Suprapubic skin (tissue), 4 donors: ENCODE data around the gene FYN. TPM values are rescaled to one million over a fixed set of nuclear protein-coding genes. Genes with fewer than 3 reads are reported as not detected.

ENCODE experiments used
- DNase-seq, 2 donors: peaks; one replicate each; pipeline ENCODE4 v3.0.0-alpha.2; 2019; ENCODE audit warnings: low spot score in 2 of 2
- H3K27ac ChIP-seq: fragments of 200-600 bp; sonication (generic); one replicate; pipeline ENCODE4 v1.5.1; 2019
- H3K27me3 ChIP-seq: fragments of 200-600 bp; sonication (generic); one replicate; pipeline ENCODE4 v1.5.1; 2019
- H3K36me3 ChIP-seq: fragments of 200-600 bp; sonication (generic); one replicate; pipeline ENCODE4 v1.5.1; 2019
- H3K4me1 ChIP-seq: fragments of 200-600 bp; sonication (generic); one replicate; pipeline ENCODE4 v1.5.1; 2019
- H3K4me3 ChIP-seq: fragments of 200-600 bp; sonication (generic); one replicate; pipeline ENCODE4 v1.5.1; 2019; ENCODE audit warnings: mild to moderate bottlenecking
- H3K9me3 ChIP-seq: fragments of 200-600 bp; sonication (generic); one replicate; pipeline ENCODE4 v1.5.1; 2019
- CTCF ChIP-seq, 2 donors: fragments of 200-600 bp in 1 of 2; fragments of 450-650 bp in 1 of 2; sonication (generic) in 1 of 2; IDR thresholded peaks; one replicate each; pipeline ENCODE4 v1.5.1; 2016 to 2019; ENCODE audit warnings: antibody characterized with exemption in 2 of 2, mild to moderate bottlenecking in 1 of 2, moderate library complexity in 1 of 2
- EP300 ChIP-seq: sonication (generic); formaldehyde crosslinking; IDR thresholded peaks from one replicate; pipeline ENCODE4 v1.6.1; 2017; ENCODE audit warnings: antibody characterized with exemption
- POLR2A ChIP-seq, 2 donors: fragments of 450-650 bp; IDR thresholded peaks; one replicate each; pipeline ENCODE4 v1.6.1; 2017; ENCODE audit warnings: antibody characterized with exemption in 2 of 2, mild to moderate bottlenecking in 2 of 2, moderate library complexity in 2 of 2
- POLR2AphosphoS5 ChIP-seq, 3 donors: sonication (generic); formaldehyde crosslinking; IDR thresholded peaks; one replicate each; pipeline ENCODE4 v1.6.1; 2017; ENCODE audit warnings: antibody characterized with exemption in 3 of 3
- WGBS: methylation state at CpG from one replicate; pipeline ENCODE4 v1.1.5; 2018; 5-methylcytosine and 5-hydroxymethylcytosine counted together
- total RNA-seq, 4 donors: library from RNA; depleted of rRNA; stranded (reverse); fragments of >200 nt; gene quantifications; one replicate each; pipeline ENCODE4 v1.1.0, GENCODE V29; 2016

Gene FYN
- total RNA-seq, 4 donors from 2014 or later, result 36.6 to 89.6 (median 67.3) TPM

GRCh38 chr6:111739257-111739696, 134.0 kb downstream of the FYN start:
- 87% methylated on average over 4 of the region's 4 CpGs for WGBS
- Histone ChIP-seq H3K27ac (no peak overlapping the region), H3K27me3 (no peaks in the 10 kb centered on the region), H3K36me3 (no peaks in the 10 kb centered on the region), H3K4me1 (peaks cover 22% of the 10 kb centered on the region), H3K4me3 (no peak overlapping the region), H3K9me3 (no peaks in the 10 kb centered on the region)
- TF ChIP-seq EP300 (no peak), POLR2AphosphoS5 (IDR thresholded peaks at IDR 0.05) (no peak), CTCF (IDR thresholded peaks at IDR 0.05) (no peak), POLR2A (IDR thresholded peaks at IDR 0.05) (no peak)
- no peak for DNase-seq

- no peak overlapping the region for H3K4me3 ChIP-seq
These were observed 134.6 kb downstream of the FYN start for GRCh38 chr6:111738631-111739030.

GRCh38 chr6:111738156-111738555, 135.1 kb downstream of the FYN start:
- Histone ChIP-seq H3K4me3 (no peak overlapping the region), H3K4me1 (peaks cover 15% of the 10 kb centered on the region), H3K27ac (no peak overlapping the region), H3K27me3 (no peaks in the 10 kb centered on the region), H3K36me3 (no peaks in the 10 kb centered on the region), H3K9me3 (no peaks in the 10 kb centered on the region)
- DNase-seq, result no peak
- no peak for TF ChIP-seq POLR2A (IDR thresholded peaks at IDR 0.05)
- TF ChIP-seq EP300, result no peak
- no peak for TF ChIP-seq CTCF (IDR thresholded peaks at IDR 0.05)
- no peak for TF ChIP-seq POLR2AphosphoS5 (IDR thresholded peaks at IDR 0.05)
- WGBS, result 96% methylated on average over 3 of the region's 3 CpGs

More at GRCh38 chr6:111738631-111739030, 134.6 kb downstream of the FYN start:
- no peak for DNase-seq
- 85% methylated on average over 2 of the region's 2 CpGs for WGBS
- Histone ChIP-seq H3K4me1 (peaks cover 16% of the 10 kb centered on the region), H3K9me3 (no peaks in the 10 kb centered on the region), H3K36me3 (no peaks in the 10 kb centered on the region), H3K27ac (no peak overlapping the region), H3K27me3 (no peaks in the 10 kb centered on the region)
- TF ChIP-seq POLR2AphosphoS5 (IDR thresholded peaks at IDR 0.05) (no peak), CTCF (IDR thresholded peaks at IDR 0.05) (no peak), EP300 (no peak), POLR2A (IDR thresholded peaks at IDR 0.05) (no peak)

DNA sequence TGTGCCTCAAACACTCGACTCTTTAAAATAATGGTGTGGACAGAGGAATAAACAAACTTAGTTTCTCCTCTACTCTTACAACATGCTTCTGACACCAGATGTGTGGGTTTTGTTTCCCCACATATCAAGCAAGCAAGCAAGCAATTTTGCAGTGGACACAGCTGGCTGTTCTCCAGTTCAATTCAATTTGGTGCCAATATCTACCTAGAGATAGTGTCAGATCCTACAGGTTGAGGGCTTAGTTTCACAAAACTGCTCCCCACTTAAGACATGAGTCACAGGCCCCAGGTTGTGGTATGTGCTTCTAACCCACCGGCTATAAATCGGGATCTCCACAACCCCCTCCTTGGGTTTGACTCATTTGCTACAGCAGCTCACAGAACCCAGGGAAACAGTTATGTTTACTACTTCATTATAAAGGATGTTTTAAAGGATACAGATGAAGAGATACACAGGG, 136.2 kb downstream of the FYN start:
- TF ChIP-seq EP300, result no peak
- no peak for TF ChIP-seq POLR2AphosphoS5 (IDR thresholded peaks at IDR 0.05)
- TF ChIP-seq CTCF (IDR thresholded peaks at IDR 0.05), result no peak
- no peak for TF ChIP-seq POLR2A (IDR thresholded peaks at IDR 0.05)
- no peaks in the 10 kb centered on the region for H3K27me3 ChIP-seq
- H3K9me3 ChIP-seq, result no peaks in the 10 kb centered on the region
- H3K27ac ChIP-seq, result no peak overlapping the region
- 72% methylated on average over 3 of the region's 3 CpGs for WGBS
- peaks cover 15% of the 10 kb centered on the region for H3K4me1 ChIP-seq
- H3K4me3 ChIP-seq, result no peak overlapping the region
- DNase-seq, result no peak
- H3K36me3 ChIP-seq, result peaks cover 6% of the 10 kb centered on the region

GRCh38 chr6:111736005-111736608, 137.1 kb downstream of the FYN start:
- DNase-seq, result no peak
- Histone ChIP-seq H3K27me3 (no peaks in the 10 kb centered on the region), H3K27ac (no peak overlapping the region), H3K36me3 (peaks cover 6% of the 10 kb centered on the region), H3K9me3 (no peaks in the 10 kb centered on the region), H3K4me1 (peaks cover 17% of the 10 kb centered on the region), H3K4me3 (no peak overlapping the region)
- 81% methylated on average over 4 of the region's 4 CpGs for WGBS
- TF ChIP-seq POLR2AphosphoS5 (IDR thresholded peaks at IDR 0.05) (no peak), POLR2A (IDR thresholded peaks at IDR 0.05) (no peak), CTCF (IDR thresholded peaks at IDR 0.05) (no peak), EP300 (no peak)
